Activated CD4-positive, alpha-beta T cell treated with anti-CD3 and anti-CD28 coated beads, Interleukin-2, amount 50 U/mL, for 48 hours (primary cell): ENCODE measurements around the gene AIP.

Source experiments
- DNase-seq, 2 experiments: peaks; one replicate each; pipeline ENCODE4 v3.0.0-alpha.2; 2020

Gene AIP

GRCh38 chr11:67538306-67538705 lies 55.5 kb downstream of the AIP start:
- no peak for DNase-seq

DNA sequence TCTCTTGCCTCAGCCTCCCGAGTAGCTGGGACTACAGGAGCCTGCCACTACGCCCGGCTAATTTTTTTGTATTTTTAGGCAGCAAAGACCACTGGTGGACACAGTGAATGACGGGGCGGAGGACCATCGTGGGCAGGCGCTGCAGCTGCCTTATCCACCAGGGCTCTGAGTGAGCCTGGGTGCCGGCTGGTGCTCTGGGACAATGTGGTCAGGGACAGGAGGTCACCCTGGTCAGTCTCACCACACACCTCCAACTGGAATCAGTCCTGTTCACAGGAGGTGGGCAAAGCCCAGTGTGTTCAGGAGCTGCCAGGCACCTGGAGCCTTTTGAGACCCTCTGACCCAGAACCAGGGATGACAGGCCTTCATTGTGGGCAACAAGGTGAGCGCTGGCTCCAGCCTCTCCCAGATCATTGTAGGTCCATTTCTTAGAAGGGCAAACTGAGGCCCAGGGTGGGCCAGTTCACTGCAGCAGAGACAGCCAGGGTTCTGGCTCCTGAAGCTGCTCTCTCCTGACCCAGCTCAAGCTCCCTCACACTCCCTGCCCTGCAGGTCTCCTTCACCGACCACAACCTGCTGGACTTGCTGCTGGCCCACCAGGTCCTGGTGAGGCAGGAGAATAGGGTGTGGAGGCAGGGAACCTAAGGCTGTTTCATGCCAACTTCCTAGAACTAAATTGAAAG lies 56.1 kb downstream of the AIP start:
- no peak for DNase-seq

GRCh38 chr11:67539550-67539949 lies 56.7 kb downstream of the AIP start:
- DNase-seq, result no peak
